Loucy (cell line): Measurements from ENCODE around the gene PTPRB.

Experiments
- H2AFZ ChIP-seq: fragments of 200-600 bp; sonication (generic); 2 replicates; pipeline ENCODE4 v1.6.0; 2016; ENCODE audit warnings: antibody characterized with exemption, mild to moderate bottlenecking, low read length, moderate library complexity
- H3F3A ChIP-seq: fragments of 200-600 bp; 2 replicates; pipeline ENCODE4 v1.6.0; 2016; ENCODE audit warnings: antibody characterized with exemption, low read depth, mild to moderate bottlenecking
- H3K27me3 ChIP-seq: fragments of 200-600 bp; sonication (generic); 2 replicates; pipeline ENCODE4 v1.6.1; 2014; ENCODE audit warnings: low read length, mild to moderate bottlenecking; ENCODE audit not compliant: insufficient read depth, poor library complexity, severe bottlenecking
- H3K36me3 ChIP-seq: fragments of 200-600 bp; sonication (generic); 2 replicates; pipeline ENCODE4 v1.6.1; 2016; ENCODE audit warnings: low read length; ENCODE audit not compliant: insufficient read depth
- H3K4me1 ChIP-seq: fragments of 200-600 bp; sonication (generic); 2 replicates; pipeline ENCODE4 v1.5.1; 2014; ENCODE audit warnings: low read length, mild to moderate bottlenecking; ENCODE audit not compliant: insufficient read depth, poor library complexity, severe bottlenecking
- H3K4me2 ChIP-seq: fragments of 200-600 bp; sonication (generic); 2 replicates; pipeline ENCODE4 v1.6.0; 2014; ENCODE audit warnings: antibody characterized with exemption, low read length, low read depth, mild to moderate bottlenecking; ENCODE audit not compliant: poor library complexity, severe bottlenecking
- H3K4me3 ChIP-seq: fragments of 200-600 bp; sonication (generic); 2 replicates; pipeline ENCODE4 v1.5.1; 2014; ENCODE audit warnings: low read length, mild to moderate bottlenecking, mixed read lengths; ENCODE audit not compliant: poor library complexity, severe bottlenecking
- H3K79me2 ChIP-seq: fragments of 200-600 bp; sonication (generic); 2 replicates; pipeline ENCODE4 v1.6.1; 2014; ENCODE audit warnings: low read length; ENCODE audit not compliant: insufficient read depth
- H3K9ac ChIP-seq: fragments of 200-600 bp; sonication (generic); 2 replicates; pipeline ENCODE4 v1.6.0; 2014; ENCODE audit warnings: mild to moderate bottlenecking, low read depth, low read length, moderate library complexity; ENCODE audit not compliant: poor library complexity, severe bottlenecking
- H3K9me2 ChIP-seq: fragments of 200-600 bp; sonication (generic); replicated peaks from 2 replicates; pipeline ENCODE4 v1.6.1; 2016; ENCODE audit warnings: low read depth, low read length, mixed read lengths
- H3K9me3 ChIP-seq: fragments of 200-600 bp; sonication (generic); 2 replicates; pipeline ENCODE4 v1.6.1; 2014; ENCODE audit warnings: mild to moderate bottlenecking, antibody characterized with exemption, low read length, low read depth; ENCODE audit not compliant: insufficient read depth
- H4K20me1 ChIP-seq: fragments of 200-600 bp; sonication (generic); 2 replicates; pipeline ENCODE4 v1.6.0; 2014; ENCODE audit warnings: antibody characterized with exemption, low read length, mild to moderate bottlenecking; ENCODE audit not compliant: insufficient read depth, poor library complexity, severe bottlenecking
- CTCF ChIP-seq: fragments of 200-600 bp; sonication (generic); conservative IDR thresholded peaks from 2 replicates; pipeline ENCODE4 v1.5.1; 2014; ENCODE audit warnings: mild to moderate bottlenecking, antibody characterized with exemption, low read length
- EZH2phosphoT487 ChIP-seq: fragments of 200-600 bp; IDR thresholded peaks from 2 replicates; pipeline ENCODE4 v1.6.1; 2018; ENCODE audit warnings: antibody characterized with exemption, mild to moderate bottlenecking, moderate library complexity, borderline replicate concordance

The PTPRB gene

GRCh38 chr12:70529647-70530046 is 107.6 kb downstream of the PTPRB start:
- no peaks in the 10 kb centered on the region for H4K20me1 ChIP-seq
- no peak for TF ChIP-seq CTCF
- TF ChIP-seq EZH2phosphoT487 = no peak
- no peak overlapping the region for H2AFZ ChIP-seq
- H3K79me2 ChIP-seq = no peaks in the 10 kb centered on the region
- H3K9me2 ChIP-seq = no peaks in the 10 kb centered on the region
- H3F3A ChIP-seq = no peaks in the 10 kb centered on the region
- H3K4me3 ChIP-seq = no peak overlapping the region
- H3K9ac ChIP-seq = no peak overlapping the region
- no peaks in the 10 kb centered on the region for H3K4me1 ChIP-seq
- no peaks in the 10 kb centered on the region for H3K27me3 ChIP-seq
- H3K4me2 ChIP-seq = no peak overlapping the region
- no peaks in the 10 kb centered on the region for H3K9me3 ChIP-seq
- no peaks in the 10 kb centered on the region for H3K36me3 ChIP-seq

- Histone ChIP-seq H3F3A (no peaks in the 10 kb centered on the region), H3K9me2 (no peaks in the 10 kb centered on the region), H2AFZ (no peak overlapping the region; the same call in 1 of the 2 replicates), H3K4me1 (no peaks in the 10 kb centered on the region), H4K20me1 (no peaks in the 10 kb centered on the region), H3K27me3 (no peaks in the 10 kb centered on the region), H3K4me2 (no peak overlapping the region), H3K79me2 (no peaks in the 10 kb centered on the region), H3K36me3 (no peaks in the 10 kb centered on the region), H3K4me3 (no peak overlapping the region), H3K9ac (no peak overlapping the region), H3K9me3 (no peaks in the 10 kb centered on the region)
- TF ChIP-seq EZH2phosphoT487 (no peak), CTCF (no peak)
These were observed 116.4 kb downstream of the PTPRB start for GRCh38 chr12:70520847-70521246.

- Histone ChIP-seq H3K36me3 (no peaks in the 10 kb centered on the region), H4K20me1 (no peaks in the 10 kb centered on the region), H3K27me3 (no peaks in the 10 kb centered on the region), H3K4me1 (no peaks in the 10 kb centered on the region), H3K9me2 (no peaks in the 10 kb centered on the region), H3K79me2 (no peaks in the 10 kb centered on the region), H3K4me2 (no peak overlapping the region), H3F3A (no peaks in the 10 kb centered on the region), H3K4me3 (no peak overlapping the region), H3K9me3 (no peaks in the 10 kb centered on the region), H2AFZ (no peak overlapping the region), H3K9ac (no peak overlapping the region)
- TF ChIP-seq EZH2phosphoT487 (no peak), CTCF (no peak)
These were observed 123.8 kb downstream of the PTPRB start for GRCh38 chr12:70513426-70513825.
